WERI-Rb-1 (cell line): ENCODE data around the gene ADAMTS12.

Experiments used
- DNase-seq: peaks from one replicate; pipeline ENCODE4 v3.0.0-alpha.2; 2020
- H3K27ac ChIP-seq: fragments of 250-450 bp; sonication (Bioruptor Pico); 2 replicates; pipeline ENCODE4 v1.5.1; 2020; ENCODE audit warnings: mild to moderate bottlenecking, moderate library complexity
- H3K27me3 ChIP-seq: fragments of 250-450 bp; sonication (Bioruptor Pico); 2 replicates; pipeline ENCODE4 v1.5.1; 2021; ENCODE audit warnings: mild to moderate bottlenecking, low read depth, moderate library complexity; ENCODE audit not compliant: insufficient read depth, severe bottlenecking
- H3K36me3 ChIP-seq: fragments of 250-450 bp; sonication (Bioruptor Pico); 2 replicates; pipeline ENCODE4 v1.5.1; 2020; ENCODE audit warnings: mild to moderate bottlenecking, moderate library complexity
- H3K4me3 ChIP-seq: 2 replicates; pipeline ENCODE4 v1.5.1; 2011; ENCODE audit warnings: low read depth, mild to moderate bottlenecking, control low read depth, low read length
- H3K9me3 ChIP-seq: fragments of 250-450 bp; sonication (Bioruptor Pico); 2 replicates; pipeline ENCODE4 v1.5.1; 2021; ENCODE audit warnings: mild to moderate bottlenecking, moderate library complexity; ENCODE audit not compliant: severe bottlenecking
- CTCF ChIP-seq: IDR thresholded peaks from 2 replicates; pipeline ENCODE4 v1.5.1; 2011; ENCODE audit warnings: low read depth, mild to moderate bottlenecking, control low read depth, inconsistent platforms, low read length

ADAMTS12 gene

GRCh38 chr5:33745101-33745770 lies 146.6 kb downstream of the ADAMTS12 start:
- Histone ChIP-seq H3K27me3 (peaks cover 73% of the 10 kb centered on the region), H3K9me3 (no peaks in the 10 kb centered on the region), H3K36me3 (no peaks in the 10 kb centered on the region), H3K4me3 (no peak overlapping the region), H3K27ac (no peak overlapping the region)
- no peak for TF ChIP-seq CTCF
- DNase-seq = no peak

- no peak overlapping the region for H3K27ac ChIP-seq
- H3K9me3 ChIP-seq = no peaks in the 10 kb centered on the region
- H3K36me3 ChIP-seq = no peaks in the 10 kb centered on the region
- no peak for DNase-seq
- no peak for TF ChIP-seq CTCF
- no peak overlapping the region for H3K4me3 ChIP-seq
- H3K27me3 ChIP-seq = peaks cover 81% of the 10 kb centered on the region
Observed at GRCh38 chr5:33743099-33743498, 148.7 kb downstream of the ADAMTS12 start.

- H3K27me3 ChIP-seq = peaks cover 85% of the 10 kb centered on the region
- no peak for DNase-seq
- TF ChIP-seq CTCF = no peak
Observed at GRCh38 chr5:33742181-33742580, 149.6 kb downstream of the ADAMTS12 start.

GRCh38 chr5:33738967-33739366 lies 152.8 kb downstream of the ADAMTS12 start:
- no peaks in the 10 kb centered on the region for H3K9me3 ChIP-seq
- no peak overlapping the region for H3K27ac ChIP-seq
- TF ChIP-seq CTCF = no peak

More at GRCh38 chr5:33742181-33742580, 149.6 kb downstream of the ADAMTS12 start:
- Histone ChIP-seq H3K9me3 (no peaks in the 10 kb centered on the region), H3K4me3 (no peak overlapping the region), H3K36me3 (no peaks in the 10 kb centered on the region), H3K27ac (no peak overlapping the region)

GRCh38 chr5:33738097-33738496 lies 153.7 kb downstream of the ADAMTS12 start:
- H3K27me3 ChIP-seq = peaks cover 75% of the 10 kb centered on the region
- H3K9me3 ChIP-seq = no peaks in the 10 kb centered on the region
- no peak overlapping the region for H3K4me3 ChIP-seq
- H3K27ac ChIP-seq = no peak overlapping the region
- no peaks in the 10 kb centered on the region for H3K36me3 ChIP-seq
- no peak for DNase-seq
- no peak for TF ChIP-seq CTCF

More at GRCh38 chr5:33738967-33739366, 152.8 kb downstream of the ADAMTS12 start:
- Histone ChIP-seq H3K4me3 (no peak overlapping the region), H3K36me3 (no peaks in the 10 kb centered on the region), H3K27me3 (peaks cover 84% of the 10 kb centered on the region)
- DNase-seq = no peak

- no peaks in the 10 kb centered on the region for H3K9me3 ChIP-seq
- H3K27ac ChIP-seq = no peak overlapping the region
- no peaks in the 10 kb centered on the region for H3K36me3 ChIP-seq
- TF ChIP-seq CTCF = no peak
- H3K4me3 ChIP-seq = no peak overlapping the region
- no peak for DNase-seq
- H3K27me3 ChIP-seq = peaks cover 71% of the 10 kb centered on the region
Observed at GRCh38 chr5:33737697-33738096, 154.1 kb downstream of the ADAMTS12 start.
